ENCODE results near the gene HIVEP1. TPM values are rescaled to one million over a fixed set of nuclear protein-coding genes. Genes with fewer than 3 reads are reported as not detected.

HIVEP1 gene
- total RNA-seq, 1 donor from 2014 or later, result 13.7 TPM

DNA sequence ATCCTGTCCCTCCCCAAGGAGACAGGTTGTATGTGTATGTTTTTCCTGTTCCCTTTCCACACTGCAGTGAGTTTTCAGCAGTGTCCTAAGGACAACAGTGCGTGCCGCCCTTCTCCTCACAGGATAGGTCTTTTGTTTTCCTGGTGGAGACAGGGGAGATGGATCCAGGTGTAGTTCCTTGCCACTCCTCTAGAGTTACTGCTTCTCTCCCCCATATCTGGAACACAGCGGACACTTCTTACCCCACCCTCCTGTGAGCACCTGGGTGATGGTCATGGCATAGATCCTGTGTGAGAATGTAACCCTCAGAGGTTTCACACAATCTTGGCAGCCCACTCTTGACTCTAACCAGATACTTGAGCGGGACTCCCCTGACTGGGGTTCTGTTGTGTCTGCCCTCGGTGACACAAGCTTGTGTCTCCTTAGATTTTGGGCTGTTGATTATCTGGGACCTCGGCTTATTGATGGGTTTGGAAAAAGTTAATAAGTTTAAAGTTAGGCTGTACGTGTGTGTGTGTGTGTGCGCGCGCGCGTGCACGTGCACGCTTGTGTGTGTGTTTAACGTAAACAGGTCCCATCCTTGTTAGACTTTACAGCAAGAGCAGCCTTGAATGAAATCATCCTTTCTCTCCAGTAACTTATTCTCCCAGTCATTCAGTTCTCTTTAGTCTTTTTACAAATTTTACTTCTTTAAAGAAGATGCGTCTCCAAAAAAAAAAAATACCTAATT is 146.7 kb downstream of the HIVEP1 start:
- no peaks in the 10 kb centered on the region for H3K4me1 ChIP-seq
- H3K27ac ChIP-seq (replicated peaks), result no peak overlapping the region
- no peak overlapping the region for H3K4me3 ChIP-seq
- intact Hi-C loops (cut with micrococcal nuclease), result no loop called here
- no peaks in the 10 kb centered on the region for H3K27me3 ChIP-seq (ENCODE audit: low read depth)
- TF ChIP-seq, protein P1, sequence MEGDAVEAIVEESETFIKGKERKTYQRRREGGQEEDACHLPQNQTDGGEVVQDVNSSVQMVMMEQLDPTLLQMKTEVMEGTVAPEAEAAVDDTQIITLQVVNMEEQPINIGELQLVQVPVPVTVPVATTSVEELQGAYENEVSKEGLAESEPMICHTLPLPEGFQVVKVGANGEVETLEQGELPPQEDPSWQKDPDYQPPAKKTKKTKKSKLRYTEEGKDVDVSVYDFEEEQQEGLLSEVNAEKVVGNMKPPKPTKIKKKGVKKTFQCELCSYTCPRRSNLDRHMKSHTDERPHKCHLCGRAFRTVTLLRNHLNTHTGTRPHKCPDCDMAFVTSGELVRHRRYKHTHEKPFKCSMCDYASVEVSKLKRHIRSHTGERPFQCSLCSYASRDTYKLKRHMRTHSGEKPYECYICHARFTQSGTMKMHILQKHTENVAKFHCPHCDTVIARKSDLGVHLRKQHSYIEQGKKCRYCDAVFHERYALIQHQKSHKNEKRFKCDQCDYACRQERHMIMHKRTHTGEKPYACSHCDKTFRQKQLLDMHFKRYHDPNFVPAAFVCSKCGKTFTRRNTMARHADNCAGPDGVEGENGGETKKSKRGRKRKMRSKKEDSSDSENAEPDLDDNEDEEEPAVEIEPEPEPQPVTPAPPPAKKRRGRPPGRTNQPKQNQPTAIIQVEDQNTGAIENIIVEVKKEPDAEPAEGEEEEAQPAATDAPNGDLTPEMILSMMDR (IDR thresholded peaks at IDR 0.05; ENCODE audit: borderline replicate concordance), result no peak
- no peaks in the 10 kb centered on the region for H3K9me3 ChIP-seq (replicated peaks)
- no peak for DNase-seq
- peaks cover 28% of the 10 kb centered on the region for H3K36me3 ChIP-seq

DNA sequence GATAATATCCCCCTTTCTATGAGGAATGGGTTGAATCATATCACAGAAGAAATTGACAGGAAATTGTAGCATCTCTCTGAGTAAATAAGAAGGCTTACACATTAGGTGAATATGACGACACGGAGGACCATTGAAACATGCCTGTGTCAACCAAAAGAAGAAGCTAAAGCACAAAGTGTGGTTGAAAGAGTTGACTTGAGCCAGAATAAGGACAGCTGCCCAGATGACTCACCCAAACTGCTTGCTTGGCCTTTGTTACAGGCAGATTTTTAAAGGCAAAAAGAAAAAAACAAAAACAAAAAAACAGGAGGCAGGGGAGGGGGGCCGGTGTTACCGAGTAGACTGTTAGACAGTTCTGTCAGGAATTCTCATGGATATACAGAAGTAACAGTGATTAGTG is 148.2 kb downstream of the HIVEP1 start:
- TF ChIP-seq, protein P1 (IDR thresholded peaks at IDR 0.05; ENCODE audit: borderline replicate concordance), result no peak
- H3K4me1 ChIP-seq, result no peaks in the 10 kb centered on the region
- no peaks in the 10 kb centered on the region for H3K9me3 ChIP-seq (replicated peaks)
- no peak for DNase-seq
- peaks cover 38% of the 10 kb centered on the region for H3K36me3 ChIP-seq
- no peaks in the 10 kb centered on the region for H3K27me3 ChIP-seq (ENCODE audit: low read depth)
- H3K27ac ChIP-seq (replicated peaks), result peak overlapping the region; percentile 28
- intact Hi-C loops (cut with micrococcal nuclease), result no loop called here
- no peak overlapping the region for H3K4me3 ChIP-seq

DNA sequence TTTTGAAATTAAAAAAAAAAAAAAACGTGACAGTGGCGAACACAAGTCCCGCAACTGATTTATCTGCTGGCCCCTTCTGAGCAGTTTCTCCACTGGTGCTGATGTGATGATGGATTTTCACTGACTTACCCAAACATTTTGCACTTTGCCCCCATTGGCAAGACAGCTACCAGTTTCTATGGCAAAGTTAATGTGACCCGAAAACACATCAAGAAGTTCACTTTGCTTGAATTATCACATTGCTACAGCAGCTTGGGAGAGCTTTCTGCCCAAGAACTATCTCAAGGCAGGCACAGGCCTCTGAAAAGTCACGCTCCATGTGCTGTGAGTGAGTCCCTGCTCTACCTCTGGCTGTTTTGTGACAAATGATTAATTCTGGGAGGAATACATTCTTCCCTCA is 150.1 kb downstream of the HIVEP1 start:
- Histone ChIP-seq H3K9me3 (replicated peaks) (no peaks in the 10 kb centered on the region), H3K36me3 (peaks cover 38% of the 10 kb centered on the region), H3K27ac (replicated peaks) (no peak overlapping the region), H3K27me3 (ENCODE audit: low read depth) (no peaks in the 10 kb centered on the region), H3K4me3 (no peak overlapping the region), H3K4me1 (no peaks in the 10 kb centered on the region)
- DNase-seq, result no peak
- TF ChIP-seq, protein P1 (IDR thresholded peaks at IDR 0.05; ENCODE audit: borderline replicate concordance), result no peak
- intact Hi-C loops (cut with micrococcal nuclease), result no loop called here

DNA sequence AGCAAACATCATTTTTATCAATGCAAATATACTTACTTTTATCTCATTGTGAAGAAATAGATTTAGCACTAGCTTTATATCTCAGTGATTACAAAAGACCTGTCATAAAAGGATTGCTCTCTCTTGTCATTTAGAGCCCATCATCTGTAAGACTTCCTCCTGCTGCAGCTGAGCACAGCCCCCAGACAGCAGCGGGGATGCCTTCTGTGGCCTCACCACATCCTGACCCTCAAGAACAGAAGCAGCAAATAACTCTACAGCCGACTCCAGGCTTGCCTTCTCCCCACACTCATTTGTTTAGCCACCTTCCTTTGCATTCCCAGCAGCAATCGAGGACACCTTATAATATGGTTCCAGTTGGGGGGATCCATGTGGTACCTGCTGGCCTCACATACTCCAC is 151.0 kb downstream of the HIVEP1 start:
- intact Hi-C loops (cut with micrococcal nuclease), result no loop called here
- Histone ChIP-seq H3K27me3 (ENCODE audit: low read depth) (no peaks in the 10 kb centered on the region), H3K36me3 (peaks cover 38% of the 10 kb centered on the region), H3K27ac (replicated peaks) (no peak overlapping the region), H3K4me3 (no peak overlapping the region), H3K4me1 (no peaks in the 10 kb centered on the region), H3K9me3 (replicated peaks) (no peaks in the 10 kb centered on the region)
- TF ChIP-seq, protein P1 (IDR thresholded peaks at IDR 0.05; ENCODE audit: borderline replicate concordance), result no peak
- DNase-seq, result no peak

DNA sequence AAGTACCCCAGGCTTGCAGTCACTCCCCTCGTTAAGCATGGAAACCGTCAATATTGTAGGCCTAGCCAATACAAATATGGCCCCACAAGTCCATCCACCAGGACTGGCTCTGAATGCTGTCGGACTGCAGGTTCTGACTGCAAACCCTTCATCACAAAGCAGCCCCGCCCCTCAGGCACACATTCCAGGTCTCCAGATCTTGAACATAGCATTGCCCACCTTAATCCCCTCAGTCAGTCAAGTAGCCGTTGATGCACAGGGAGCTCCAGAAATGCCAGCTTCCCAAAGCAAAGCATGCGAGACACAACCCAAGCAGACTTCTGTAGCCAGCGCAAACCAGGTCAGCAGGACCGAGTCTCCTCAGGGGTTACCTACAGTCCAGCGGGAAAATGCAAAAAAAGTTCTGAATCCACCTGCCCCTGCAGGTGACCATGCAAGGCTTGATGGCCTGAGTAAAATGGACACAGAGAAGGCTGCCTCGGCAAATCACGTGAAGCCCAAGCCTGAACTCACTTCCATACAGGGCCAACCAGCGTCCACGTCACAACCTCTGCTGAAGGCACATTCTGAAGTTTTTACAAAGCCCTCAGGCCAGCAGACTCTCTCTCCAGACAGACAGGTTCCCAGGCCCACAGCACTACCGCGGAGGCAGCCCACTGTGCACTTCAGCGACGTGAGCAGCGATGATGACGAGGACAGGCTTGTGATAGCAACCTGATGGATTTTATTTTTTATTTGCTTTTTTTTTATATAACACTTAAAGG is 151.8 kb downstream of the HIVEP1 start:
- Histone ChIP-seq H3K4me1 (no peaks in the 10 kb centered on the region), H3K27ac (replicated peaks) (no peak overlapping the region), H3K27me3 (ENCODE audit: low read depth) (no peaks in the 10 kb centered on the region), H3K4me3 (no peak overlapping the region), H3K9me3 (replicated peaks) (no peaks in the 10 kb centered on the region), H3K36me3 (peaks cover 35% of the 10 kb centered on the region)
- TF ChIP-seq, protein P1 (IDR thresholded peaks at IDR 0.05; ENCODE audit: borderline replicate concordance), result no peak
- intact Hi-C loops (cut with micrococcal nuclease), result no loop called here
- no peak for DNase-seq

Measured in left ventricle myocardium inferior (tissue), 1 donor.